HepG2 (cell line): ENCODE measurements around the gene HAND1. TPM values are rescaled to one million over a fixed set of nuclear protein-coding genes. Genes with fewer than 3 reads are reported as not detected.

Experiments used
- E2F5 ChIP-seq: sonication (generic); formaldehyde crosslinking; conservative IDR thresholded peaks from 2 replicates; pipeline ENCODE4 v1.4.0; 2020; ENCODE audit warnings: missing genetic modification reagents
- HDAC6 ChIP-seq: fragments of 200-600 bp; sonication (generic); IDR thresholded peaks from 2 replicates; pipeline ENCODE4 v1.7.0; 2017; ENCODE audit warnings: mild to moderate bottlenecking, antibody characterized with exemption, low read length, low read depth
- HNRNPK ChIP-seq: fragments of 200-400 bp; formaldehyde crosslinking; IDR thresholded peaks from 2 replicates; pipeline ENCODE4 v1.6.1; 2018; ENCODE audit warnings: low read length, low read depth, moderate library complexity, mild to moderate bottlenecking; ENCODE audit not compliant: poor library complexity, severe bottlenecking
- HOMEZ ChIP-seq: IDR thresholded peaks from 2 replicates; pipeline ENCODE4 v1.6.1; 2016; ENCODE audit warnings: low read depth
- KAT8 ChIP-seq: IDR thresholded peaks from 2 replicates; pipeline ENCODE4 v1.6.1; 2016; ENCODE audit warnings: missing genetic modification reagents, missing compliant biosample characterization
- MIER3 ChIP-seq: IDR thresholded peaks from 2 replicates; pipeline ENCODE4 v1.6.1; 2016; ENCODE audit warnings: missing compliant biosample characterization, borderline replicate concordance
- NFIB ChIP-seq: sonication (generic); formaldehyde crosslinking; IDR thresholded peaks from 2 replicates; pipeline ENCODE4 v1.9.0; 2021; ENCODE audit warnings: missing genetic modification reagents, mild to moderate bottlenecking, borderline replicate concordance
- NFYC ChIP-seq: IDR thresholded peaks from 2 replicates; pipeline ENCODE4 v1.6.1; 2016; ENCODE audit warnings: missing genetic modification reagents, missing compliant biosample characterization
- SMAD3 ChIP-seq: sonication (generic); formaldehyde crosslinking; IDR thresholded peaks from 2 replicates; pipeline ENCODE4 v1.4.0; 2020; ENCODE audit warnings: missing genetic modification reagents
- TCF7 ChIP-seq: sonication (generic); IDR thresholded peaks from 2 replicates; pipeline ENCODE4 v1.6.1; 2016; ENCODE audit warnings: antibody characterized with exemption, low read depth
- ZBTB37 ChIP-seq: sonication (generic); formaldehyde crosslinking; IDR thresholded peaks from 2 replicates; pipeline ENCODE4 v1.4.0; 2020; ENCODE audit warnings: mild to moderate bottlenecking, missing genetic modification reagents
- ZNF207 ChIP-seq: fragments of 450-650 bp; IDR thresholded peaks from 2 replicates; pipeline ENCODE4 v1.6.1; 2016; ENCODE audit warnings: antibody characterized with exemption, borderline replicate concordance
- ZNF329 ChIP-seq: sonication (generic); formaldehyde crosslinking; IDR thresholded peaks from 2 replicates; pipeline ENCODE4 v1.9.0; 2021; ENCODE audit warnings: low read depth, mild to moderate bottlenecking, missing genetic modification reagents
- ZNF557 ChIP-seq: sonication (generic); formaldehyde crosslinking; IDR thresholded peaks from 2 replicates; pipeline ENCODE4 v1.4.0; 2020; ENCODE audit warnings: missing genetic modification reagents
- ZSCAN21 ChIP-seq: sonication (generic); formaldehyde crosslinking; IDR thresholded peaks from 2 replicates; pipeline ENCODE4 v1.8.0; 2022; ENCODE audit warnings: mild to moderate bottlenecking, missing genetic modification reagents, moderate library complexity, borderline replicate concordance
- ZSCAN31 ChIP-seq: sonication (generic); formaldehyde crosslinking; IDR thresholded peaks from 2 replicates; pipeline ENCODE4 v1.5.0; 2020; ENCODE audit warnings: low read depth, mild to moderate bottlenecking, missing genetic modification reagents
- polyA plus RNA-seq, 8 experiments: library from polyadenylated mRNA; depleted of rRNA in 3 of 8; stranded (reverse) in 7 of 8; unstranded in 1 of 8; fragments of >200 nt; fragmentation: Illumina TruSeq in 4 of 8; extraction: Trizol in 4 of 8; gene quantifications; 2 replicates each; pipeline versions ENCODE4 v1.2.1 to v1.2.3, GENCODE V29; 2011 to 2016; ENCODE audit warnings: low read depth in 4 of 8, missing spikeins in 1 of 8, mixed read lengths in 1 of 8; ENCODE audit not compliant: insufficient read depth in 1 of 8
- total RNA-seq, 5 experiments: library from RNA; depleted of rRNA; stranded (reverse); fragments of >200 nt; fragmentation: Illumina TruSeq; extraction: Trizol; gene quantifications; 2 replicates each; pipeline ENCODE4 v1.2.3, GENCODE V29; 2016; ENCODE audit warnings: low read depth in 1 of 5
- TF ChIP-seq, protein P1 (sequence below): sonication (generic); formaldehyde crosslinking; IDR thresholded peaks from 2 replicates; pipeline ENCODE4 v1.4.0; 2020; ENCODE audit warnings: mild to moderate bottlenecking, missing genetic modification reagents, borderline replicate concordance
- TF ChIP-seq, protein P2 (sequence below): sonication (generic); formaldehyde crosslinking; IDR thresholded peaks from 2 replicates; pipeline ENCODE4 v1.8.0; 2022; ENCODE audit warnings: mild to moderate bottlenecking, missing genetic modification reagents; ENCODE audit not compliant: insufficient replicate concordance

The HAND1 gene
- total and polyA plus RNA-seq, 2 of the 13 experiments (the other 11 are each of a cell fraction or from before 2014, with no cell fraction given), result not detected

GRCh38 chr5:154446195-154447088 lies 31.6 kb downstream of the HAND1 start (continued):
- TF ChIP-seq, protein P1, sequence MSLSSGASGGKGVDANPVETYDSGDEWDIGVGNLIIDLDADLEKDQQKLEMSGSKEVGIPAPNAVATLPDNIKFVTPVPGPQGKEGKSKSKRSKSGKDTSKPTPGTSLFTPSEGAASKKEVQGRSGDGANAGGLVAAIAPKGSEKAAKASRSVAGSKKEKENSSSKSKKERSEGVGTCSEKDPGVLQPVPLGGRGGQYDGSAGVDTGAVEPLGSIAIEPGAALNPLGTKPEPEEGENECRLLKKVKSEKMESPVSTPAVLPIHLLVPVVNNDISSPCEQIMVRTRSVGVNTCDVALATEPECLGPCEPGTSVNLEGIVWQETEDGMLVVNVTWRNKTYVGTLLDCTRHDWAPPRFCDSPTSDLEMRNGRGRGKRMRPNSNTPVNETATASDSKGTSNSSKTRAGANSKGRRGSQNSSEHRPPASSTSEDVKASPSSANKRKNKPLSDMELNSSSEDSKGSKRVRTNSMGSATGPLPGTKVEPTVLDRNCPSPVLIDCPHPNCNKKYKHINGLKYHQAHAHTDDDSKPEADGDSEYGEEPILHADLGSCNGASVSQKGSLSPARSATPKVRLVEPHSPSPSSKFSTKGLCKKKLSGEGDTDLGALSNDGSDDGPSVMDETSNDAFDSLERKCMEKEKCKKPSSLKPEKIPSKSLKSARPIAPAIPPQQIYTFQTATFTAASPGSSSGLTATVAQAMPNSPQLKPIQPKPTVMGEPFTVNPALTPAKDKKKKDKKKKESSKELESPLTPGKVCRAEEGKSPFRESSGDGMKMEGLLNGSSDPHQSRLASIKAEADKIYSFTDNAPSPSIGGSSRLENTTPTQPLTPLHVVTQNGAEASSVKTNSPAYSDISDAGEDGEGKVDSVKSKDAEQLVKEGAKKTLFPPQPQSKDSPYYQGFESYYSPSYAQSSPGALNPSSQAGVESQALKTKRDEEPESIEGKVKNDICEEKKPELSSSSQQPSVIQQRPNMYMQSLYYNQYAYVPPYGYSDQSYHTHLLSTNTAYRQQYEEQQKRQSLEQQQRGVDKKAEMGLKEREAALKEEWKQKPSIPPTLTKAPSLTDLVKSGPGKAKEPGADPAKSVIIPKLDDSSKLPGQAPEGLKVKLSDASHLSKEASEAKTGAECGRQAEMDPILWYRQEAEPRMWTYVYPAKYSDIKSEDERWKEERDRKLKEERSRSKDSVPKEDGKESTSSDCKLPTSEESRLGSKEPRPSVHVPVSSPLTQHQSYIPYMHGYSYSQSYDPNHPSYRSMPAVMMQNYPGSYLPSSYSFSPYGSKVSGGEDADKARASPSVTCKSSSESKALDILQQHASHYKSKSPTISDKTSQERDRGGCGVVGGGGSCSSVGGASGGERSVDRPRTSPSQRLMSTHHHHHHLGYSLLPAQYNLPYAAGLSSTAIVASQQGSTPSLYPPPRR (CRISPR knock-in tag), result no peak; the same call in 1 of the 2 replicates
- TF ChIP-seq HDAC6 (no peak), E2F5 (no peak), ZNF207 (no peak), KAT8 (CRISPR knock-in tag) (no peak), ZSCAN21 (CRISPR knock-in tag) (no peak; the same call in 1 of the 2 replicates), ZNF329 (CRISPR knock-in tag) (no peak), TCF7 (no peak), HNRNPK (no peak), ZBTB37 (CRISPR knock-in tag) (no peak), MIER3 (CRISPR knock-in tag) (no peak), NFIB (no peak), ZNF557 (CRISPR knock-in tag) (no peak), SMAD3 (CRISPR knock-in tag) (no peak), HOMEZ (CRISPR knock-in tag) (no peak), NFYC (CRISPR knock-in tag) (no peak), ZSCAN31 (CRISPR knock-in tag) (no peak)
- TF ChIP-seq, protein P2, sequence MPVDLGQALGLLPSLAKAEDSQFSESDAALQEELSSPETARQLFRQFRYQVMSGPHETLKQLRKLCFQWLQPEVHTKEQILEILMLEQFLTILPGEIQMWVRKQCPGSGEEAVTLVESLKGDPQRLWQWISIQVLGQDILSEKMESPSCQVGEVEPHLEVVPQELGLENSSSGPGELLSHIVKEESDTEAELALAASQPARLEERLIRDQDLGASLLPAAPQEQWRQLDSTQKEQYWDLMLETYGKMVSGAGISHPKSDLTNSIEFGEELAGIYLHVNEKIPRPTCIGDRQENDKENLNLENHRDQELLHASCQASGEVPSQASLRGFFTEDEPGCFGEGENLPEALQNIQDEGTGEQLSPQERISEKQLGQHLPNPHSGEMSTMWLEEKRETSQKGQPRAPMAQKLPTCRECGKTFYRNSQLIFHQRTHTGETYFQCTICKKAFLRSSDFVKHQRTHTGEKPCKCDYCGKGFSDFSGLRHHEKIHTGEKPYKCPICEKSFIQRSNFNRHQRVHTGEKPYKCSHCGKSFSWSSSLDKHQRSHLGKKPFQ (CRISPR knock-in tag), result no peak
